ENCODE measurements around the gene EHD1. TPM values are rescaled to one million over a fixed set of nuclear protein-coding genes. Genes with fewer than 3 reads are reported as not detected.

Gene EHD1
- total and polyA plus RNA-seq, 2 of the 8 experiments (the other 6 are each of a cell fraction or from before 2014, with no cell fraction given), result 31.5 to 42.9 TPM

DNA sequence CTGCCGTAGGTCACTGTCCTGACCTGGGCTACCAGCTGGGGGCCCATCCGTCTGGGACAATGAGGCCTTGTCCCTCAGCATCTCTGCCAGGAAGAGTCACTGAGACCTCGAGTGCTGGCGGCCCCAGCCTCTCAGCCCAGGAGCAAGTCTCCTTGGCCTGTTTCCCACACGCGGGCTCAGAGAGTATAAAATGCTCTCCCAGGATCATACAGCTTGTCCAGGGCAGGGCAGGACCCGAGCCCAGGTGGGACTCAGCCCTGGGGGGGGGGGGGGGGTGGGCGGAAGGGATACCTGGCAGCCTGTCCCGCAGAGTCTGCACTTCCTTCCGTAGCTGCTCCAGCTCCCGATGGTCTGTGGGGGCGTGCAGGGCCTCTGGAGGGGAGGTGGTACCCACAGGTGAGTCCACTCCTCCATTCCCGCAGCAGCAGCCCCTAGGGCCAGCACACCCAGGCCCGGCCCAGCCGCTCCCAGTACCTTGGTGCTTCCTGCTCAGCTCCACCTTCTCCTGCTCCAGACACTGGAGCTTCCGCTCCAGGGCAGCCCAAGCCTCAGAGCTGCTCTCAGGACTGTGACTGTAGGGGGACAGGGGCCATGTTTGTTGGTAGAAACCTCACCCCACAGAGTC lies 41.9 kb downstream of the EHD1 start (continued):
- TF ChIP-seq PHF8 (conservative IDR thresholded peaks at IDR 0.05; ENCODE audit: low read depth, low read length), result no peak
- TF ChIP-seq SIN3A (conservative IDR thresholded peaks at IDR 0.05 in 1 of 2, IDR thresholded peaks at IDR 0.05 in 1 of 2; ENCODE audit: low read depth in 1 of 2, low read length in 2 of 2), result no peak
- TF ChIP-seq RXRA (IDR thresholded peaks at IDR 0.05; ENCODE audit: insufficient read depth, low read depth, low read length), result no peak
